ENCODE measurements around the gene STARD3NL.
"Not testable (repeated sequence)": the region's sequence is repeated elsewhere in the genome, so short reads cannot be mapped to it uniquely, and the experiment has no call there.

The STARD3NL gene

GRCh38 chr7:38261601-38262000 is 83.6 kb downstream of the STARD3NL start:
- H3K9me3 ChIP-seq (ENCODE audit: control insufficient read depth, insufficient read depth, low read depth, low read length); POLR2A ChIA-PET; H3K36me3 ChIP-seq (ENCODE audit: control insufficient read depth in 2 of 2, insufficient read depth in 1 of 2, low read length in 2 of 2); H3K4me3 ChIP-seq (ENCODE audit: low read depth, low read length); H3K4me1 ChIP-seq (ENCODE audit: control insufficient read depth, insufficient read depth, low read length); CTCF ChIA-PET; H3K27ac ChIP-seq (ENCODE audit: extremely low read depth, low read depth, low read length): not testable (repeated sequence)

DNA sequence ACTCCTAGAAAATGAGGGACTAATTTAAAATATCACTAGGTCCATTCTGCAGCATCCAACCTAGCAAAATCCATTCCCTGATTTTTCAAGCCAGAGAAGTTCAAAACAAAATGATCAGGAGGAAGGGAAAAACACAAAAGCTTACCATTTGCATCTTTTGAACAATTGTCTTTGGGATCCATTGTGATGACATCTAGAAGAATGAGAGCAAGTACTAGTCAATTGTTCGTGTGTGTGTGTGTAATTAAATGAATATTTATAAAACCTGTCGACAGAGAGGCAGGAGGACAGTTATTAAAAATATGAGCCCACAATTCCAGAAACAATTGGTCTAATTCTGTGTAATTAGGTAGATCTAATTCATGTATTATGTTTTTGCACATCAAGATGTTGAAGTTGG is 84.0 kb downstream of the STARD3NL start:
- POLR2A ChIA-PET; H3K4me1 ChIP-seq (ENCODE audit: control insufficient read depth, insufficient read depth, low read length); H3K36me3 ChIP-seq (ENCODE audit: control insufficient read depth in 2 of 2, insufficient read depth in 1 of 2, low read length in 2 of 2); H3K9me3 ChIP-seq (ENCODE audit: control insufficient read depth, insufficient read depth, low read depth, low read length); H3K4me3 ChIP-seq (ENCODE audit: low read depth, low read length); H3K27ac ChIP-seq (ENCODE audit: extremely low read depth, low read depth, low read length): not testable (repeated sequence)
- CTCF ChIA-PET, result interaction anchor here (0.7 to 1.0 kb wide), 3 partner anchors 19 to 1070 kb away, joined by 3 to 4 read pairs (median 4); no protein-coding TSS in a partner anchor

DNA sequence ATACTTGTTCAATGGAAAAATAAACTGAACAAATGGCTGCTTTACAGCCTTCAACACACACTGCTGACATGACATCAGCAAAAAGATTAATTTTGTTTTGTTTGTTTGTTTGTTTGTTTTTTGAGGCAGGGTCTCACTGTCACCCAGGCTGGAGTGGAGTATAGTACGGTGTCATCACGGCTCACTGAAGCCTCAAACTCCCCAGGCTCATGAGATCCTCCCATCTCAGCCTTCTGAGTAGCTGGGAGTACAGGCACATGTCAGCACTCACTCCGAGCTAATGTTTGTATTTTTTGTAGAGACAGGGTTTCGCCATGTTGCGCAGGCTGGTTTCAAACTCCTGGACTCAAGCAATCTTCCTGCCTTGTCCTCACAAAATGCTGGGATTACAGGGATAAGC is 84.5 kb downstream of the STARD3NL start:
- Histone ChIP-seq H3K27ac (ENCODE audit: extremely low read depth, low read depth, low read length) (no peak overlapping the region), H3K4me3 (ENCODE audit: low read depth, low read length) (no peak overlapping the region), H3K4me1 (ENCODE audit: control insufficient read depth, insufficient read depth, low read length) (no peaks in the 10 kb centered on the region; the same call in 1 of the 2 replicates), H3K36me3 (ENCODE audit: control insufficient read depth in 2 of 2, insufficient read depth in 1 of 2, low read length in 2 of 2) (no peaks in the 10 kb centered on the region), H3K9me3 (ENCODE audit: control insufficient read depth, insufficient read depth, low read depth, low read length) (no peaks in the 10 kb centered on the region)
- no peak for TF ChIP-seq ZBTB8A (tag by site-specific recombination; IDR thresholded peaks at IDR 0.05)
- peak; percentile 56 for TF ChIP-seq WT1 (tag by site-specific recombination; IDR thresholded peaks at IDR 0.05)
- CTCF ChIA-PET, result interaction anchor here (0.7 to 1.0 kb wide), 3 partner anchors 18 to 1069 kb away, joined by 3 to 4 read pairs (median 4); no protein-coding TSS in a partner anchor
- POLR2A ChIA-PET, result no interaction called here

DNA sequence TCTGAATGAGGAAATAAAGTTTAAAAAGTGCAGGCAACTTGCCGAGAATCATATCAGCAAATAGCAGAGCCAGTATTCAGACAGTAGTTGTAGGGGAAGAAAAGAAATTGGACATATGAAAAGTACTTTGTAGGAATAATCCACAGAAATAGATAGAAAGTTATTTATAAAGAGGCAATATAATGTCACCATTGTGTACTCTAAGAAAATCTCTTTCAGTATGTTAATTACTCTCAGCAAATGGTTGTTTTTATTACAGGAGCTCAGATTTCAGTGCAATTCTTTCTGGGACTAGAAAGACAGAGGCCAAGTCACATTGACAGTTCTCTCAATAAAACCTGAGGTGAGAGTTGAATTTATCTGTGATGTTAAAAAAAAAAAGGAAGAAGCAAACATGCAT is 85.2 kb downstream of the STARD3NL start:
- POLR2A ChIA-PET; H3K36me3 ChIP-seq (ENCODE audit: control insufficient read depth in 2 of 2, insufficient read depth in 1 of 2, low read length in 2 of 2); H3K27ac ChIP-seq (ENCODE audit: extremely low read depth, low read depth, low read length); CTCF ChIA-PET; H3K9me3 ChIP-seq (ENCODE audit: control insufficient read depth, insufficient read depth, low read depth, low read length); H3K4me3 ChIP-seq (ENCODE audit: low read depth, low read length); H3K4me1 ChIP-seq (ENCODE audit: control insufficient read depth, insufficient read depth, low read length): not testable (repeated sequence)

DNA sequence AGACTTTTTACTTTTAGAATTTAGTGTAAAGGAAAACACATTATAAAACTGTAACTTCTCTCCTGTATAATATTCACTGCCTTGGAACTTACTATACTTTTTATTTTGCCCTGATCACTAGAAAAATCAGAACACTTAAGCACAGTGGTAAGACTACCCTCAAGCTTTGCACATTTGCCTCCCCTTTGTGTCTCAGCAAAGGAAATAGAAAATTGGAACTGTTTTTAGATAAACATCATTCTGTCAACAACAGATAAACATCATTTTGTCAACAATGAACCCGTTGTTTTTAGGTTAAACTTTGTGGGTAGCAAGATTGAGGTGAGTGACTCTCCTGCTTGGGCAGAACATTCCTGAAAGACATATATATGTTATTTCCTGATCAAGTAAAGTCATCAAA is 86.6 kb downstream of the STARD3NL start:
- H3K27ac ChIP-seq (ENCODE audit: extremely low read depth, low read depth, low read length); H3K4me1 ChIP-seq (ENCODE audit: control insufficient read depth, insufficient read depth, low read length); H3K4me3 ChIP-seq (ENCODE audit: low read depth, low read length); H3K36me3 ChIP-seq (ENCODE audit: control insufficient read depth in 2 of 2, insufficient read depth in 1 of 2, low read length in 2 of 2); POLR2A ChIA-PET; H3K9me3 ChIP-seq (ENCODE audit: control insufficient read depth, insufficient read depth, low read depth, low read length): not testable (repeated sequence)
- CTCF ChIA-PET, result interaction anchor here (0.6 kb wide), 1 partner anchor 58 kb away, joined by 7 read pairs; no protein-coding TSS in a partner anchor

DNA sequence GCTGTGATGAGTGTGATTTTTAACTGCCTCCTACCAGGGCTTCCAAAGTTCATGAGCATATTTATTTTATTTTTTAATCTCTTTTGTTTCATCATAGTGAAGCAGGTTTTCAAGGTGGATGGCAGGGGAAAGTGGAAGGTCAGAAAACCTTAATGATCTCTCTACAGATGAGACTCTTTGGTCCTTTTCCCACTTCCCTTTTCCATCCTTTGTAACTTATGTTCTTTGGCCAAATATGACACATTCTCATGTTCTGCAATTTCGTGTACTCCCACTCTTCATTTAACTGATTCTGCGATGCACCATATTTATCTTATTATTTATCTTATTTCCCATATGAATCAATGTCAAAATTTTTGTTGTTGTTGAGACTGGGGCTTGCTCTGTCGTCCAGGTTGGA is 87.9 kb downstream of the STARD3NL start:
- H3K27ac ChIP-seq (ENCODE audit: extremely low read depth, low read depth, low read length); CTCF ChIA-PET; H3K9me3 ChIP-seq (ENCODE audit: control insufficient read depth, insufficient read depth, low read depth, low read length); H3K4me1 ChIP-seq (ENCODE audit: control insufficient read depth, insufficient read depth, low read length); POLR2A ChIA-PET; H3K4me3 ChIP-seq (ENCODE audit: low read depth, low read length); H3K36me3 ChIP-seq (ENCODE audit: control insufficient read depth in 2 of 2, insufficient read depth in 1 of 2, low read length in 2 of 2): not testable (repeated sequence)

DNA sequence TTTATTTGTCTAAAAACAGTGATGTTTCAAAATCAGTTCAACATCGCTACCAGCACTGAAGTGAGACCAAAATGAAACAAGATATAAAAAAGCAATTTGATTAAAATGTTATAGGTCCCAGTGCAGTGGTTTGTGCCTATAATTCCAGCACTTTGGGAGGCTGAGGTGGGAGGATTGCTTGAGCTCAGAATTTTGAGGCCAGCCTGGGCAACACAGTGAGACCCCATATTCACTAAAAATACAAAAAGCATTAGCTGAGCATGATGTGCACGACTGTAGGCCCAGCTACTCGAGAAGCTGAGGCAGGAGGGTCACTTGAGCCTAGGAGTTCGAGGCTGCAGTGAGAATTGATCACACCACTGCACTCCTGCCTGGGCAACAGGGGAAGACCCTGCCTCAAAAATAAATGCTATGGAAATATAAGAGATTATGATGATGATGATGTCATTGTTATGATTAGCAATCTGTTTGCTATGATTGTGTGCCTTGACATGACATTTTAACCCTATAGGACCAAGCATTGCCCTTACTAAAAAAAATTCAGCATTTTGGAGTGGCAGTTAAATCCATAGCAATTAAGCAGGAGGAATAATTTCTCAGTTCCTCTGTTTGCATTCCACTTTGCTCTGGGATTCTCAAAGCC is 91.8 kb downstream of the STARD3NL start:
- CTCF ChIA-PET; H3K27ac ChIP-seq (ENCODE audit: extremely low read depth, low read depth, low read length): not testable (repeated sequence)
- TF ChIP-seq, protein P1, sequence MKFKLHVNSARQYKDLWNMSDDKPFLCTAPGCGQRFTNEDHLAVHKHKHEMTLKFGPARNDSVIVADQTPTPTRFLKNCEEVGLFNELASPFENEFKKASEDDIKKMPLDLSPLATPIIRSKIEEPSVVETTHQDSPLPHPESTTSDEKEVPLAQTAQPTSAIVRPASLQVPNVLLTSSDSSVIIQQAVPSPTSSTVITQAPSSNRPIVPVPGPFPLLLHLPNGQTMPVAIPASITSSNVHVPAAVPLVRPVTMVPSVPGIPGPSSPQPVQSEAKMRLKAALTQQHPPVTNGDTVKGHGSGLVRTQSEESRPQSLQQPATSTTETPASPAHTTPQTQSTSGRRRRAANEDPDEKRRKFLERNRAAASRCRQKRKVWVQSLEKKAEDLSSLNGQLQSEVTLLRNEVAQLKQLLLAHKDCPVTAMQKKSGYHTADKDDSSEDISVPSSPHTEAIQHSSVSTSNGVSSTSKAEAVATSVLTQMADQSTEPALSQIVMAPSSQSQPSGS (tag by site-specific recombination; IDR thresholded peaks at IDR 0.05; ENCODE audit: low read depth), result peak; percentile 57; the same call in 1 of the 2 replicates

DNA sequence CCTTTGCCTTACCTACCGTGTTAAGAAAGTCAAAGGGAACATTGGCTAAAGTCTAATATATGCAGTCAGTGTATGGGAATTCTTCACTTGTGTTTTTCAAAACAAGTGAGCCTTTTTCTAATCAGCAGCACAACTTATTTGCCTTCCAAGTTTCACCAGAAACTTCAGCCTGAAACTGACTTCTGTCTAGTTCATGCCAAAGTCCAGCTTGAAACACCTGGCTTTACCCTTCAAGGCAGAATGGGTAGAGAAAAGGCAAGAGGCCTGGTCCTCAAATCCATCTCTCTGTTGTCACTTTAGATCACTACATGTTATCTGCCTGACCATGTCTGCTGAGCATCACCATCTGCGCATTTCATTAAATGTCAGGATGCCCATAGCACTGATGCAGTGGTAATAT is 92.4 kb downstream of the STARD3NL start:
- POLR2A ChIA-PET; H3K4me3 ChIP-seq (ENCODE audit: low read depth, low read length); H3K27ac ChIP-seq (ENCODE audit: extremely low read depth, low read depth, low read length); CTCF ChIA-PET; H3K36me3 ChIP-seq (ENCODE audit: control insufficient read depth in 2 of 2, insufficient read depth in 1 of 2, low read length in 2 of 2); H3K9me3 ChIP-seq (ENCODE audit: control insufficient read depth, insufficient read depth, low read depth, low read length); H3K4me1 ChIP-seq (ENCODE audit: control insufficient read depth, insufficient read depth, low read length): not testable (repeated sequence)

More for the DNA sequence above, 91.8 kb downstream of the STARD3NL start:
- POLR2A ChIA-PET; H3K36me3 ChIP-seq (ENCODE audit: control insufficient read depth in 2 of 2, insufficient read depth in 1 of 2, low read length in 2 of 2); H3K9me3 ChIP-seq (ENCODE audit: control insufficient read depth, insufficient read depth, low read depth, low read length); H3K4me1 ChIP-seq (ENCODE audit: control insufficient read depth, insufficient read depth, low read length); H3K4me3 ChIP-seq (ENCODE audit: low read depth, low read length): not testable (repeated sequence)

Data from HEK293 (cell line).